ENCODE data around the gene COL9A3.
"Not testable (repeated sequence)": the region's sequence is repeated elsewhere in the genome, so short reads cannot be mapped to it uniquely, and the experiment has no call there.

The COL9A3 gene

GRCh38 chr20:62845416-62846160 is 28.7 kb downstream of the COL9A3 start:
- no peaks in the 10 kb centered on the region for H3K27me3 ChIP-seq
- DNase-seq, result no peak
- H3K9me3 ChIP-seq, result no peaks in the 10 kb centered on the region
- H3K4me3 ChIP-seq, result no peak overlapping the region
- intact Hi-C loops (cut with DNase I; ENCODE audit: low total_unique reads), result no loop called here
- no peaks in the 10 kb centered on the region for H3K4me1 ChIP-seq
- TF ChIP-seq CTCF (IDR thresholded peaks at IDR 0.05), result no peak
- H3K36me3 ChIP-seq, result peaks cover 0 to 5% (median 4%) of the 10 kb centered on the region in 3 donors
- no peak overlapping the region for H3K27ac ChIP-seq

DNA sequence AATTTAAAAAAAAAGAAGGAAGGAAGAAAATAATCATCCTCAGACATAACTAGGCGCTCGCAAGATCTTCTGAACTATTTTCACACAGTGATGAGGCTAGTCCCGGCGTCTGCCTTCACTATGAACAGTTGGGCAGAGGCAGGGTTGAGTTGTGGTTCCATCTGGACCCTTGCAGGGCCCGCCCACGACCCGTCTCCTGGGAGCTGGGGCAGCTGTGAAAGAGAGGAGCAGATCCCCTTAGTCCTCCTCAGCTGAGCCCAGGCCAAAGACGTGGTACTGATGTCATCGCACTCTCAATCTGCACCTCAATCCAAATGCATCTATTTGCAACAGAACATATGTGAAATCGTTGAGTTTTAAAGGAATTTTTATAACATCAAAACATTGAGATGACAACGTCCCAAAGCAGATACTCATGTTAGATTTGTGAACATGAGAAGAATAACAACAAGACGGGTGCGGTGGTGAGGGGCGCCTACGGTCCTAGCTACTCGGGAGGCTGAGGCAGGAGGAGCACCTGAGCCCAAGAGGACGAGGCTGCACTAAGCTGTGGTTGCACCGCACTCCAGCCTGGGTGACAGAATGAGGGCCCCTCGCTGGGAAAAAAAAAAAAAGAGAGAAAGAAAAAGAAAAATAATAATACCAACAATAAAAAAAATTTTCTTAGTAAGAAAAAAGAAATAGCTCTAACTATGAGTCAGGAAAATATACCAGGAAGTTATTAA is 29.5 kb downstream of the COL9A3 start:
- Histone ChIP-seq H3K36me3 (peaks cover 0 to 5% (median 4%) of the 10 kb centered on the region in 3 donors), H3K4me3 (no peak overlapping the region), H3K9me3 (no peaks in the 10 kb centered on the region), H3K27me3 (no peaks in the 10 kb centered on the region), H3K4me1 (no peaks in the 10 kb centered on the region), H3K27ac (no peak overlapping the region)
- intact Hi-C loops (cut with DNase I; ENCODE audit: low total_unique reads), result no loop called here
- no peak for TF ChIP-seq CTCF (IDR thresholded peaks at IDR 0.05)
- no peak for DNase-seq

DNA sequence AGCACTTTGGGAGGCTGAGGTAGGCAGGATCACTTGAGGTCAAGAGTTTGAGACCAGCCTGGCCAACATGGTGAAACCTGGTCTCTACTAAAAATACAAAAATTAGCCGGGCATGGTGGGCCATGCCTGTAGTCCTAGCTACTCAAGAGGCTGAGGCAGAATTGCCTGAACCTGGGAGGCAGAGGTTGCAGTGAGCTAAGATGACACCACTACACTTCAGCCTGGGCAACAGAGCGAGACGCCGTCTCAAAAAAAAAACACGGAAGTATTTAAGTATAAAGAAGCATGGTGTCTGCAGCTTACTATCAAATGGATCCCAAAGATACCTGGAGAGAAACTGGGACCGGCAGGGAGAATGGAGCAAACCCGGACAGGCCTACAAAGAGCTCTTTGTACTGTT is 32.1 kb downstream of the COL9A3 start:
- DNase-seq; H3K27ac ChIP-seq; H3K27me3 ChIP-seq; H3K9me3 ChIP-seq; H3K4me3 ChIP-seq; H3K4me1 ChIP-seq; intact Hi-C loops (cut with DNase I; ENCODE audit: low total_unique reads): not testable (repeated sequence)
- H3K36me3 ChIP-seq, result peaks cover 10 to 24% (median 12%) of the 10 kb centered on the region in 3 donors

GRCh38 chr20:62849431-62849830 is 32.6 kb downstream of the COL9A3 start:
- H3K27ac ChIP-seq, result no peak overlapping the region
- no peak for DNase-seq
- H3K36me3 ChIP-seq, result peaks cover 10 to 26% (median 12%) of the 10 kb centered on the region in 3 donors
- TF ChIP-seq CTCF (IDR thresholded peaks at IDR 0.05), result no peak
- H3K9me3 ChIP-seq, result no peaks in the 10 kb centered on the region
- H3K27me3 ChIP-seq, result no peaks in the 10 kb centered on the region
- H3K4me1 ChIP-seq, result no peaks in the 10 kb centered on the region
- no peak overlapping the region for H3K4me3 ChIP-seq
- intact Hi-C loops (cut with DNase I; ENCODE audit: low total_unique reads), result no loop called here

DNA sequence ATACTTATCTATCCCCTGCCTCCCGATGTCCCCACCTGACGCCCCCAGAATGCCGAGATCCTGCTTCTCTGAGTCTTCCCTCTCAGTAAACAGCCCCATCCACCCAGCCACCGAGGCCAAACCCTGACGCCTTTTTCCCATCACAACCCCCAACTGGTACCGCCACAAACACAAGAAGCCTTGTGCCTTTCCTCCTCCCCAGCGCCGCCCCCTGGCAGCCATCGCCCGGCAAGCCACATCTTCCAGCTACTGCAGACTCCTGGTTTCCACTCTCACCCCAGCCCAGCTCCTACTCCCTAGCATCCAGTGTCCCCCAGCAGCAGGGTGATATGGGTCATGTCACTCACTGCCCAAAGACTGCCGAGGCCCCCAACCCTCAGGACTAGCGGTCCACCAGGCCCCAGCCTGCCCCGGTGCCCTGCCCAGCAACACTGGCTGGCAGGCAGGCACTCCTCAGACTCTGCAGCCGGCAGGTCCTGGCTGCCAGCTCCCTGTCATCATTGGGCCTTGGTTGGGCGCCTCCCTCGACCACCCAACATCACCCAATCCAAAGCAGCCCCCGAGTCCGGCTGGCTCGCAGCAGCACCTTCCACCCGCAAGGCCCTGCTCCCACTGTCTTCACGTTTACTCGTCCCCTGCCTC is 33.6 kb downstream of the COL9A3 start:
- no peak for TF ChIP-seq CTCF (IDR thresholded peaks at IDR 0.05)
- Histone ChIP-seq H3K9me3 (no peaks in the 10 kb centered on the region), H3K27me3 (no peaks in the 10 kb centered on the region), H3K4me1 (no peaks in the 10 kb centered on the region), H3K36me3 (peaks cover 9 to 30% (median 12%) of the 10 kb centered on the region in 3 donors), H3K27ac (no peak overlapping the region), H3K4me3 (no peak overlapping the region)
- intact Hi-C loops (cut with DNase I; ENCODE audit: low total_unique reads), result no loop called here
- DNase-seq, result no peak

DNA sequence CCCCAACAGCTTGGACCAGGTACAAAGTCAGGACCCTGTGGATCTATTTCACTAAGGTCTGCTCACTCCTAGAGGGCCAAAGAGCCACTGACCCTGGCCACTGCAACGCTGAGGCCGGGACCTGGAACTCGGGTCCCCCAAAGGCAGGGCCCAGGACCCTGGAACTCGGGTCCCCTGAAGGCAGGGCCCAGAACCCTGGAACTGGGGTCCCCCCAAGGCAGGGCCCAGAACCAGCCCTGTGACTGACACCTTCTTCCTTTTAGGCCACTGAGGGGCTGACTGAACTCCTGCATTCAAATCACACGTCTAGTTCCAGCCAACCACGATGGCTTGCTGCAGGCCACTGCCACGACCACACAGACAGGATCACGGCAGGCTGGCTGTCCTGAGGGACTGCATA is 35.3 kb downstream of the COL9A3 start:
- no peak overlapping the region for H3K4me3 ChIP-seq
- H3K36me3 ChIP-seq, result peaks cover 6 to 26% (median 21%) of the 10 kb centered on the region in 3 donors
- no peak for DNase-seq
- H3K27ac ChIP-seq, result no peak overlapping the region
- intact Hi-C loops (cut with DNase I; ENCODE audit: low total_unique reads), result no loop called here
- TF ChIP-seq CTCF (IDR thresholded peaks at IDR 0.05), result no peak
- no peaks in the 10 kb centered on the region for H3K4me1 ChIP-seq
- H3K27me3 ChIP-seq, result no peaks in the 10 kb centered on the region
- no peaks in the 10 kb centered on the region for H3K9me3 ChIP-seq
